Spleen (tissue), 11 donors: ENCODE measurements around the gene INVS. TPM values are rescaled to one million over a fixed set of nuclear protein-coding genes. Genes with fewer than 3 reads are reported as not detected.

Source experiments
- DNase-seq: peaks from one replicate; pipeline ENCODE4 v3.0.0-alpha.2; 2020
- H3K27ac ChIP-seq, 8 donors: fragments of 200-600 bp; sonication (generic) in 7 of 8; 1 replicate in 4 of 8; 2 replicates in 4 of 8; pipeline versions ENCODE4 v1.5.0 to v1.8.0; 2016 to 2021; ENCODE audit warnings: inconsistent platforms in 4 of 8, mild to moderate bottlenecking in 4 of 8, moderate library complexity in 1 of 8
- H3K27me3 ChIP-seq, 7 donors: fragments of 200-600 bp; sonication (generic) in 6 of 7; replicated peaks in 1 of 7; 1 replicate in 4 of 7; 2 replicates in 3 of 7; pipeline versions ENCODE4 v1.5.0 to v1.8.0; 2016 to 2021; ENCODE audit warnings: inconsistent platforms in 3 of 7, mild to moderate bottlenecking in 1 of 7
- H3K36me3 ChIP-seq, 6 donors: fragments of 200-600 bp; sonication (generic) in 5 of 6; 1 replicate in 4 of 6; 2 replicates in 2 of 6; pipeline versions ENCODE4 v1.5.0 to v1.8.0; 2016 to 2021; ENCODE audit warnings: inconsistent platforms in 2 of 6
- H3K4me1 ChIP-seq, 6 donors: fragments of 200-600 bp; sonication (generic) in 5 of 6; 1 replicate in 3 of 6; 2 replicates in 3 of 6; pipeline versions ENCODE4 v1.5.0 to v1.8.0; 2016 to 2021; ENCODE audit warnings: inconsistent platforms in 3 of 6
- H3K4me3 ChIP-seq, 8 donors: fragments of 200-600 bp; sonication (generic) in 7 of 8; 1 replicate in 4 of 8; 2 replicates in 4 of 8; pipeline versions ENCODE4 v1.5.0 to v1.8.0; 2016 to 2021; ENCODE audit warnings: inconsistent platforms in 4 of 8, mild to moderate bottlenecking in 4 of 8, moderate library complexity in 2 of 8
- H3K9me3 ChIP-seq, 8 donors: fragments of 200-600 bp; sonication (generic) in 7 of 8; 1 replicate in 4 of 8; 2 replicates in 4 of 8; pipeline versions ENCODE4 v1.5.0 to v1.8.0; 2016 to 2021; ENCODE audit warnings: inconsistent platforms in 4 of 8
- CTCF ChIP-seq, 11 experiments: fragments of 200-600 bp in 7 of 11; fragments of 450-650 bp in 4 of 11; sonication (generic) in 4 of 11; IDR thresholded peaks in 8 of 11; conservative IDR thresholded peaks in 3 of 11; 1 replicate in 7 of 11; 2 replicates in 4 of 11; pipeline versions ENCODE4 v1.4.0 to v1.8.0; 2016 to 2021; ENCODE audit warnings: antibody characterized with exemption in 11 of 11, inconsistent platforms in 4 of 11, mild to moderate bottlenecking in 1 of 11
- POLR2A ChIP-seq, 3 donors: fragments of 450-650 bp; IDR thresholded peaks; one replicate each; pipeline ENCODE4 v1.5.1; 2017; ENCODE audit warnings: antibody characterized with exemption in 3 of 3, mild to moderate bottlenecking in 1 of 3
- POLR2AphosphoS5 ChIP-seq, 3 donors: sonication (generic); formaldehyde crosslinking; IDR thresholded peaks; one replicate each; pipeline ENCODE4 v1.5.1; 2017; ENCODE audit warnings: antibody characterized with exemption in 3 of 3
- WGBS, 5 donors: extraction: QIAGEN DNeasy Blood & Tissue Kit in 3 of 5; methylation state at CpG; one replicate each; pipeline versions ENCODE4 v1.1.5 to v1.1.7; 2013 to 2018; 5-methylcytosine and 5-hydroxymethylcytosine counted together
- intact Hi-C: fragments of 100-400 bp; cut with DNase I; formaldehyde crosslinking; loops from one replicate; pipeline ENCODE4 v1.15.0; 2023; ENCODE audit warnings: low total_unique reads
- polyA plus RNA-seq, 3 donors: library from polyadenylated mRNA; stranded (reverse); fragments of 200-250 nt; gene quantifications; one replicate each; pipeline ENCODE4 v1.2.1, GENCODE V29; 2013
- total RNA-seq, 7 donors: library from RNA; depleted of rRNA in 3 of 7; stranded (reverse); fragments of >200 nt in 3 of 7; fragmentation: NEBNext Ultra II Directional in 4 of 7; extraction: Animal tissue kit (Norgen Biotek cat#: 25700) in 4 of 7; gene quantifications; one replicate each; pipeline versions ENCODE4 v1.1.0 to v1.2.1, GENCODE V29; 2016 to 2021
- donor health status: healthy with polysubstance abuse.
- donor health status: DM: no; HTN: no; CAD: no; lungs with moderate emphysema.
- donor health status: DM: no; HTN: no; CAD: no.
- donor health status: Bipolar disorder and iron deficiency.
- donor health status: healthy.
- donor health status: DM: no; HTN: no; CAD: no.
- donor health status: DM: yes; HTN: yes; CAD: no.

INVS gene
- total and polyA plus RNA-seq, 10 donors: 3.0 to 49.5 (median 25.9) TPM

GRCh38 chr9:100219347-100219746, 120.3 kb downstream of the INVS start:
- Histone ChIP-seq H3K4me1 (no peaks in the 10 kb centered on the region), H3K27me3 (no peaks in the 10 kb centered on the region), H3K27ac (no peak overlapping the region), H3K36me3 (peaks cover 0 to 5% (median 0%) of the 10 kb centered on the region in 6 donors), H3K4me3 (no peak overlapping the region), H3K9me3 (no peaks in the 10 kb centered on the region)
- 17 to 58% (median 46%) methylated on average over 1 of the region's 1 CpG for WGBS, 5 donors
- intact Hi-C loops: loop anchor here (5.0 kb wide), 1 partner anchor 192 kb away; no protein-coding TSS in a partner anchor
- TF ChIP-seq CTCF (IDR thresholded peaks at IDR 0.05 in 8 of 11, conservative IDR thresholded peaks at IDR 0.05 in 3 of 11): no peak
- no peak for TF ChIP-seq POLR2AphosphoS5 (IDR thresholded peaks at IDR 0.05)
- TF ChIP-seq POLR2A (IDR thresholded peaks at IDR 0.05): no peak
- DNase-seq: no peak

- intact Hi-C loops: no loop called here
- TF ChIP-seq POLR2A (IDR thresholded peaks at IDR 0.05) (no peak), CTCF (IDR thresholded peaks at IDR 0.05 in 8 of 11, conservative IDR thresholded peaks at IDR 0.05 in 3 of 11) (no peak), POLR2AphosphoS5 (IDR thresholded peaks at IDR 0.05) (no peak)
- Histone ChIP-seq H3K4me3 (no peak overlapping the region), H3K27me3 (no peaks in the 10 kb centered on the region), H3K27ac (no peak overlapping the region), H3K9me3 (no peaks in the 10 kb centered on the region), H3K4me1 (no peaks in the 10 kb centered on the region), H3K36me3 (peaks cover 0 to 7% (median under 1%) of the 10 kb centered on the region in 6 donors)
- WGBS, 5 donors: 89 to 100% (median 96%) methylated on average over 1 of the region's 1 CpG
- DNase-seq: no peak
Observed at GRCh38 chr9:100220936-100221335, 121.9 kb downstream of the INVS start.

- H3K36me3 ChIP-seq: peaks cover 0 to 13% (median 4%) of the 10 kb centered on the region in 6 donors
- H3K9me3 ChIP-seq: no peaks in the 10 kb centered on the region
- 45 to 67% (median 60%) methylated on average over 1 of the region's 1 CpG for WGBS, 5 donors
- no peaks in the 10 kb centered on the region for H3K4me1 ChIP-seq
- DNase-seq: no peak
- no peak overlapping the region for H3K4me3 ChIP-seq
- no peaks in the 10 kb centered on the region for H3K27me3 ChIP-seq
- no peak overlapping the region for H3K27ac ChIP-seq
- intact Hi-C loops: no loop called here
- TF ChIP-seq POLR2A (IDR thresholded peaks at IDR 0.05) (no peak), POLR2AphosphoS5 (IDR thresholded peaks at IDR 0.05) (no peak), CTCF (IDR thresholded peaks at IDR 0.05 in 8 of 11, conservative IDR thresholded peaks at IDR 0.05 in 3 of 11) (no peak)
Observed at GRCh38 chr9:100221538-100221937, 122.5 kb downstream of the INVS start.

- no peaks in the 10 kb centered on the region for H3K9me3 ChIP-seq
- H3K27ac ChIP-seq: no peak overlapping the region
- no peak for DNase-seq
- WGBS, 5 donors: 20 to 32% (median 25%) methylated on average over 2 of the region's 2 CpGs
- peaks cover 0 to 25% (median 9%) of the 10 kb centered on the region in 6 donors for H3K36me3 ChIP-seq
- H3K27me3 ChIP-seq: no peaks in the 10 kb centered on the region
- no peak overlapping the region for H3K4me3 ChIP-seq
- intact Hi-C loops: no loop called here
- no peaks in the 10 kb centered on the region for H3K4me1 ChIP-seq
- no peak for TF ChIP-seq POLR2A (IDR thresholded peaks at IDR 0.05)
- TF ChIP-seq POLR2AphosphoS5 (IDR thresholded peaks at IDR 0.05): no peak
- peak in 1 of 11 experiments; percentile 6 for TF ChIP-seq CTCF (IDR thresholded peaks at IDR 0.05 in 8 of 11, conservative IDR thresholded peaks at IDR 0.05 in 3 of 11)
Observed at GRCh38 chr9:100222674-100223073, 123.6 kb downstream of the INVS start.
